Epithelial cell of prostate (primary cell): ENCODE results near the gene TCEA3.

ENCODE experiments used
- DNase-seq: peaks from one replicate; pipeline ENCODE4 v3.0.0-alpha.2; 2011; ENCODE audit warnings: low read depth, low spot score
- H3K27ac ChIP-seq: fragments of 450-650 bp; 2 replicates; pipeline ENCODE4 v1.5.1; 2017; ENCODE audit warnings: mild to moderate bottlenecking

The TCEA3 gene

GRCh38 chr1:23343221-23344110, 81.1 kb downstream of the TCEA3 start:
- DNase-seq = no peak
- H3K27ac ChIP-seq = peak overlapping the region; percentile 89

- DNase-seq = no peak
- no peak overlapping the region for H3K27ac ChIP-seq
These were observed 82.4 kb downstream of the TCEA3 start for GRCh38 chr1:23341931-23342692.

- no peak for DNase-seq
- H3K27ac ChIP-seq = no peak overlapping the region
These were observed 84.9 kb downstream of the TCEA3 start for GRCh38 chr1:23339632-23340031.

- H3K27ac ChIP-seq = no peak overlapping the region
- no peak for DNase-seq
These were observed 86.7 kb downstream of the TCEA3 start for GRCh38 chr1:23337869-23338268.

GRCh38 chr1:23331713-23332112, 92.8 kb downstream of the TCEA3 start:
- no peak for DNase-seq
- H3K27ac ChIP-seq = no peak overlapping the region
